ENCODE measurements around the gene MIGA1.
"Not testable (repeated sequence)": the region's sequence is repeated elsewhere in the genome, so short reads cannot be mapped to it uniquely, and the experiment has no call there.

The MIGA1 gene

GRCh38 chr1:77918918-77919317 lies 139.5 kb downstream of the MIGA1 start:
- not testable (repeated sequence) for DNase-seq

DNA sequence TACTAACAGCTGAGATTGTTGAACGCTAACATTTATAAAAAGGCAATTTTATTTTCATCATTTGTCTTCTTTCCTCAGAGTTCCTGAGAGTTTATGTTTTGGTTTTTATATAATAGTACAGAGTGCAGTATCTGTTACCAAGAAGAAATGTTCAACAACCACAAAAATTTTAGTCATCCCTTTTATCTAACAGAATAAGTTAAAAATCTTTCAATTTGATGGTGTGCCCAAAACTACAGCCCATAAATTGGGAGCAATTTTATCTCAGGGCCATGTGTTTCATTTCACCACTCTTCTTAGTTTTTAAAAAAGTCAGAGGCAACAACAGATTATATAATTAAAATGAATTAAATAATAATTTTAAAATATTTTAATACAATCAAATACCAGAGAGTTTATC lies 146.1 kb downstream of the MIGA1 start:
- DNase-seq = no peak

- DNase-seq = no peak
Measured at GRCh38 chr1:77925956-77926355, 146.5 kb downstream of the MIGA1 start.

DNA sequence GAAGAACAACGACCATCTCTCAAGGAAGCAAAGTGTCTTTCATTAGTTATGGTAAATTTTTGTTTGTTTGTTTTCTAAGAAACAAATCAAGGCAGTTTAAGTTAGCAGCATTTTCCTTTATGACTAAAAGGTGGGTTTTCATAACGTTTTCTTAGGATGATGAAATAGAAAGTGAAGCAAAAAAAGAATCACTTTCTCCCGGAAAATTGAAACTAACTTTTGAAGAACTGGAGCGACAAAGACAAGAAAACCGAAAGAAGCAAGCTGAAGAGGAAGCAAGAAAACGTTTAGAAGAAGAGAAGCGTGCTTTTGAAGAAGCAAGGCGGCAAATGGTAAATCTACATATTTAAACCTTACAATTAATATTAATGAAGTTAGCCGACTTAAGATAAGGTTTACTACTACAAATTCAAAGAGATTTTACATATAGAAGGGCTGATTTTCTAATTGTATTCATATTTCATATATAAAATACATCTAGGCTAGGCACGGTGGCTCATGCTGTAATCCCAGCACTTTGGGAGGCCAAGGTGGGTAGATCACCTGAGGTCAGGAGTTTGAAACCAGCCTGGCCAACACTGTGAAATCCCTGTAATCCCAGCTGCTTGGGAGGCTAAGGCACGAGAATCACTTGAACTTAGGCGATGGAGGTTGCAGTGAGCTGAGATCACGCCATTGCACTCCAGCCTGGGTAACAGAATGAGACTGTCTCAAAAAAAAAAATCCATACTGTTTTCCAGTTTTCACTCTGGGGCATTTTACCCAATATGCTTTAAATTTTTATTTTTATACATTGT lies 147.3 kb downstream of the MIGA1 start:
- DNase-seq = no peak

DNA sequence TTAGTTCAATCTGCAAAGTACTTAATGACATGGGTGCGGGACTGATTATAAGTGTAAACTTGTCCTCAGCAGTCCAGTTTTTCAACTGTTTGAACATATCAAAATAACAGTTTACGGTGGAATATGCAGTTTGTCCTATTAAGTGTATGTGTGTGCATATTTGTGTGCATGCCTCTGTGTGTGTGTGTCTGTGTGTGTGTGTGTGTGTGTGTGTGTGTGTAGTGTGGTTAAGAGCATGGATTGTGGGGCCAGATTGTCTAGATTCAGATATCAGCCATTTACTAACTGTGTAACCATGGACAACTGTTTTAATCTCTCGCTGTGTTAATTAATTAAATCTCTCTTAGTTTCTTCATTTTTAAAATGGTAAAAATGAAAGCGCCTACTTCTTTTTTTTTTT lies 148.0 kb downstream of the MIGA1 start:
- DNase-seq = no peak
